HepG2 (cell line): ENCODE measurements around the gene SYNPO. TPM values are rescaled to one million over a fixed set of nuclear protein-coding genes. Genes with fewer than 3 reads are reported as not detected.

ENCODE experiments used
- ATAC-seq: fragments of 200-7000 bp; cut with Tn5 transposase; 3 replicates; pipeline ENCODE4 v1.9.1; 2020; ENCODE audit warnings: mild to moderate bottlenecking, moderate library complexity
- BruUV-seq: library from RNA; stranded (reverse); fragments of 400-500 nt; replicated peaks from 2 replicates; lab custom pipeline; 2021; lab: Mats Ljungman, UMichigan
- CTCF ChIA-PET: fragments of 300-600 bp; formaldehyde crosslinking; extraction: SDS; loops from one replicate; lab custom pipeline; 2021; ENCODE audit warnings: low total read pairs, inconsistent platforms, low intra/inter-chr PET ratio; lab: Yijun Ruan, JAX
- POLR2A ChIA-PET: fragments of 350-600 bp; sonication (Branson Sonifier 250); formaldehyde crosslinking; loops from one replicate; lab custom pipeline; 2020; ENCODE audit warnings: antibody characterized with exemption, inconsistent platforms; lab: Yijun Ruan, JAX
- DNase-seq: peaks from one replicate; pipeline ENCODE4 v3.0.0-alpha.2; 2015; ENCODE audit warnings: low spot score
- FAIRE-seq: peaks from 3 replicates; lab custom pipeline; 2011; peaks lifted over from hg19 to GRCh38; lab: Jason Lieb, UNC
- H2AFZ ChIP-seq: one replicate; pipeline ENCODE4 v1.6.1; 2011; ENCODE audit warnings: low read length, inconsistent platforms
- H3K27ac ChIP-seq: fragments of 300-600 bp; 3 replicates; pipeline ENCODE4 v1.8.0; 2011; ENCODE audit warnings: mixed run types, mild to moderate bottlenecking, mixed read lengths, low read length, inconsistent platforms; ENCODE audit not compliant: insufficient read depth; ENCODE audit errors: extremely low read length
- H3K27me3 ChIP-seq, 2 experiments: fragments of 200-600 bp in 1 of 2; 2 replicates in 1 of 2; 3 replicates in 1 of 2; pipeline versions ENCODE4 v1.6.0 to v1.8.0; 2011; ENCODE audit warnings: low read length in 2 of 2, mild to moderate bottlenecking in 2 of 2, moderate library complexity in 2 of 2, inconsistent platforms in 1 of 2; ENCODE audit not compliant: insufficient read depth in 2 of 2, control insufficient read depth in 1 of 2
- H3K36me3 ChIP-seq, 2 experiments: fragments of 200-600 bp in 1 of 2; replicated peaks in 1 of 2; 2 replicates in 1 of 2; 3 replicates in 1 of 2; pipeline versions ENCODE4 v1.5.1 to v1.8.0; 2011; ENCODE audit warnings: low read length in 2 of 2, inconsistent platforms in 1 of 2; ENCODE audit not compliant: insufficient read depth in 2 of 2, control insufficient read depth in 1 of 2
- H3K4me1 ChIP-seq: 2 replicates; pipeline ENCODE4 v1.5.1; 2012; ENCODE audit warnings: low read length, inconsistent platforms; ENCODE audit not compliant: insufficient read depth
- H3K4me2 ChIP-seq: 2 replicates; pipeline ENCODE4 v1.6.0; 2011; ENCODE audit warnings: low read depth, low read length, inconsistent platforms
- H3K4me3 ChIP-seq, 3 experiments: fragments of 200-600 bp in 1 of 3; sonication (generic), shearing (Covaris generic) in 1 of 3; replicated peaks in 1 of 3; 2 replicates each; pipeline ENCODE4 v1.5.1; 2011 to 2016; ENCODE audit warnings: low read length in 3 of 3, inconsistent platforms in 2 of 3, low read depth in 2 of 3, mild to moderate bottlenecking in 2 of 3, control low read depth in 1 of 3, mixed read lengths in 1 of 3; ENCODE audit not compliant: insufficient read depth in 1 of 3
- H3K79me2 ChIP-seq: one replicate; pipeline ENCODE4 v1.6.1; 2011; ENCODE audit warnings: low read length, inconsistent platforms; ENCODE audit not compliant: insufficient read depth
- H3K9ac ChIP-seq: 2 replicates; pipeline ENCODE4 v1.6.0; 2011; ENCODE audit warnings: mild to moderate bottlenecking, low read depth, low read length, inconsistent platforms; ENCODE audit not compliant: insufficient read depth
- H3K9me3 ChIP-seq: 2 replicates; pipeline ENCODE4 v1.5.1; 2012; ENCODE audit warnings: mild to moderate bottlenecking, low read length
- H4K20me1 ChIP-seq: 2 replicates; pipeline ENCODE4 v1.6.0; 2011; ENCODE audit warnings: inconsistent platforms, mild to moderate bottlenecking, low read length, moderate library complexity; ENCODE audit not compliant: insufficient read depth
- AKNA ChIP-seq: sonication (generic); formaldehyde crosslinking; IDR thresholded peaks from 2 replicates; pipeline ENCODE4 v1.4.0; 2020; ENCODE audit warnings: missing genetic modification reagents, borderline replicate concordance
- DR1 ChIP-seq: sonication (generic); formaldehyde crosslinking; IDR thresholded peaks from 2 replicates; pipeline ENCODE4 v1.8.0; 2021; ENCODE audit warnings: mild to moderate bottlenecking, missing genetic modification reagents, inconsistent platforms
- FOXK2 ChIP-seq: fragments of 450-650 bp; IDR thresholded peaks from 2 replicates; pipeline ENCODE4 v1.6.1; 2016
- JUND ChIP-seq: sonication (generic); formaldehyde crosslinking; IDR thresholded peaks from 2 replicates; pipeline ENCODE4 v1.8.0; 2022; ENCODE audit warnings: mild to moderate bottlenecking, missing genetic modification reagents
- KMT2B ChIP-seq: IDR thresholded peaks from 2 replicates; pipeline ENCODE4 v1.6.1; 2016; ENCODE audit warnings: missing genetic modification reagents, missing compliant biosample characterization
- PREB ChIP-seq: sonication (generic); formaldehyde crosslinking; IDR thresholded peaks from 2 replicates; pipeline ENCODE4 v1.4.0; 2020; ENCODE audit warnings: missing genetic modification reagents
- SP140L ChIP-seq: sonication (generic); formaldehyde crosslinking; IDR thresholded peaks from 2 replicates; pipeline ENCODE4 v1.4.0; 2020; ENCODE audit warnings: missing genetic modification reagents, borderline replicate concordance
- STAG1 ChIP-seq: sonication (generic); formaldehyde crosslinking; IDR thresholded peaks from 2 replicates; pipeline ENCODE4 v1.4.0; 2020; ENCODE audit warnings: missing genetic modification reagents
- TSC22D2 ChIP-seq: sonication (generic); formaldehyde crosslinking; IDR thresholded peaks from 2 replicates; pipeline ENCODE4 v1.5.1; 2020; ENCODE audit warnings: missing genetic modification reagents, mild to moderate bottlenecking, borderline replicate concordance
- ZBTB25 ChIP-seq: IDR thresholded peaks from 2 replicates; pipeline ENCODE4 v1.6.1; 2018; ENCODE audit warnings: missing genetic modification reagents
- ZNF33A ChIP-seq: sonication (generic); formaldehyde crosslinking; IDR thresholded peaks from 2 replicates; pipeline ENCODE4 v1.5.1; 2020; ENCODE audit warnings: missing genetic modification reagents, mild to moderate bottlenecking, moderate library complexity, borderline replicate concordance
- ZNF747 ChIP-seq: sonication (generic); formaldehyde crosslinking; IDR thresholded peaks from 2 replicates; pipeline ENCODE4 v1.8.1; 2023; ENCODE audit warnings: missing genetic modification reagents, mild to moderate bottlenecking, borderline replicate concordance
- WGBS: methylation state at CpG from one replicate; pipeline ENCODE4 v1.1.6; 2017; ENCODE audit warnings: low lambda C conversion rate; 5-methylcytosine and 5-hydroxymethylcytosine counted together
- in situ Hi-C: cut with HindIII; loops from 2 replicates; pipeline ENCODE4 v1.10.0; 2017; ENCODE audit warnings: low pct_unique_long_range_greater_than_20kb; ENCODE audit not compliant: extremely low pct_ligation_motif_present
- intact Hi-C: fragments of 100-400 bp; cut with micrococcal nuclease; formaldehyde crosslinking; loops from one replicate; pipeline ENCODE4 v1.10.0; 2022; ENCODE audit not compliant: unreplicated experiment
- polyA plus RNA-seq, 8 experiments: library from polyadenylated mRNA; depleted of rRNA in 3 of 8; stranded (reverse) in 7 of 8; unstranded in 1 of 8; fragments of >200 nt; fragmentation: Illumina TruSeq in 4 of 8; extraction: Trizol in 4 of 8; gene quantifications; 2 replicates each; pipeline versions ENCODE4 v1.2.1 to v1.2.3, GENCODE V29; 2011 to 2016; ENCODE audit warnings: low read depth in 4 of 8, missing spikeins in 1 of 8, mixed read lengths in 1 of 8; ENCODE audit not compliant: insufficient read depth in 1 of 8
- total RNA-seq, 5 experiments: library from RNA; depleted of rRNA; stranded (reverse); fragments of >200 nt; fragmentation: Illumina TruSeq; extraction: Trizol; gene quantifications; 2 replicates each; pipeline ENCODE4 v1.2.3, GENCODE V29; 2016; ENCODE audit warnings: low read depth in 1 of 5
- TF ChIP-seq, protein P1 (sequence below): sonication (generic); formaldehyde crosslinking; IDR thresholded peaks from 2 replicates; pipeline ENCODE4 v1.5.0; 2020; ENCODE audit warnings: missing genetic modification reagents
- TF ChIP-seq, protein P2 (sequence below): IDR thresholded peaks from 2 replicates; pipeline ENCODE4 v1.6.1; 2016

Gene SYNPO
- total and polyA plus RNA-seq, 2 of the 13 experiments (the other 11 are each of a cell fraction or from before 2014, with no cell fraction given), result 0.09 to 0.30 TPM

DNA sequence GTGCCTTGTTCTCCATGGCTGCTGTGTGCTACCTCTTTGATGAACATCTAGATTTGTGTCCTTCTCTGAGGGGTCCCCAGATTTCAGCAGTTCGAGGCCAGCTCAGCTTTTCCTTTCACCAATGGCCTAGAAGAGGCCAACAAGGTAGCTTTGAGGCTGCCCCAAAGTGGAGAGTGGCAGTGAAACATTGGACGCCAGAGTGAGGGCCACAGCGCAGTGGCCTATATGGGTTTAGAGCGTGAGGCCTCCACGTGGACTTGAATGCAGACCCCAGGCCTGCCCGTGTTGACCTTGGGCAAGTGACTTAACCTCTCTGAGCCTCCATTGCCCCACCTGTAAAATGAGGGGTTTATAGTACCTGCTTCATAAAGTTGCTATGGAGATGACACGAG, 32.4 kb downstream of the SYNPO start (continued):
- TF ChIP-seq ZBTB25 (no peak), DR1 (no peak), FOXK2 (no peak)

- Histone ChIP-seq H4K20me1 (no peaks in the 10 kb centered on the region), H3K9me3 (no peaks in the 10 kb centered on the region), H3K36me3 (no peaks in the 10 kb centered on the region), H3K4me2 (no peak overlapping the region), H3K9ac (no peak overlapping the region), H3K27ac (no peak overlapping the region), H3K4me1 (no peaks in the 10 kb centered on the region), H3K4me3 (no peak overlapping the region), H2AFZ (no peak overlapping the region), H3K27me3 (peaks cover 2 to 28% of the 10 kb centered on the region in 2 experiments; a peak in 2 of 5 replicates), H3K79me2 (no peaks in the 10 kb centered on the region)
- BruUV-seq, result no TSS peak
- FAIRE-seq (no peak), ATAC-seq (no peak), DNase-seq (no peak)
- in situ Hi-C loops (loop anchor here (25.0 kb wide), 1 partner anchor 212 kb away; no protein-coding TSS in a partner anchor), intact Hi-C loops (no loop called here)
- POLR2A ChIA-PET, result no interaction called here
- CTCF ChIA-PET, result no interaction called here
- 25% methylated on average over 4 of the region's 4 CpGs for WGBS
- TF ChIP-seq PREB (CRISPR knock-in tag), result no peak
- TF ChIP-seq ZNF747 (CRISPR knock-in tag), result no peak
- no peak for TF ChIP-seq TSC22D2 (CRISPR knock-in tag)
- TF ChIP-seq AKNA (CRISPR knock-in tag), result no peak
- no peak for TF ChIP-seq SP140L (CRISPR knock-in tag)
- no peak for TF ChIP-seq KMT2B (CRISPR knock-in tag)
- TF ChIP-seq STAG1 (CRISPR knock-in tag), result no peak
- no peak for TF ChIP-seq ZNF33A
- no peak for TF ChIP-seq JUND (CRISPR knock-in tag)
- TF ChIP-seq, protein P1, sequence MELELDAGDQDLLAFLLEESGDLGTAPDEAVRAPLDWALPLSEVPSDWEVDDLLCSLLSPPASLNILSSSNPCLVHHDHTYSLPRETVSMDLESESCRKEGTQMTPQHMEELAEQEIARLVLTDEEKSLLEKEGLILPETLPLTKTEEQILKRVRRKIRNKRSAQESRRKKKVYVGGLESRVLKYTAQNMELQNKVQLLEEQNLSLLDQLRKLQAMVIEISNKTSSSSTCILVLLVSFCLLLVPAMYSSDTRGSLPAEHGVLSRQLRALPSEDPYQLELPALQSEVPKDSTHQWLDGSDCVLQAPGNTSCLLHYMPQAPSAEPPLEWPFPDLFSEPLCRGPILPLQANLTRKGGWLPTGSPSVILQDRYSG, result no peak
- TF ChIP-seq, protein P2, sequence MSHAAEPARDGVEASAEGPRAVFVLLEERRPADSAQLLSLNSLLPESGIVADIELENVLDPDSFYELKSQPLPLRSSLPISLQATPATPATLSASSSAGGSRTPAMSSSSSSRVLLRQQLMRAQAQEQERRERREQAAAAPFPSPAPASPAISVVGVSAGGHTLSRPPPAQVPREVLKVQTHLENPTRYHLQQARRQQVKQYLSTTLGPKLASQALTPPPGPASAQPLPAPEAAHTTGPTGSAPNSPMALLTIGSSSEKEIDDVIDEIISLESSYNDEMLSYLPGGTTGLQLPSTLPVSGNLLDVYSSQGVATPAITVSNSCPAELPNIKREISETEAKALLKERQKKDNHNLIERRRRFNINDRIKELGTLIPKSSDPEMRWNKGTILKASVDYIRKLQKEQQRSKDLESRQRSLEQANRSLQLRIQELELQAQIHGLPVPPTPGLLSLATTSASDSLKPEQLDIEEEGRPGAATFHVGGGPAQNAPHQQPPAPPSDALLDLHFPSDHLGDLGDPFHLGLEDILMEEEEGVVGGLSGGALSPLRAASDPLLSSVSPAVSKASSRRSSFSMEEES (CRISPR knock-in tag), result no peak
These were observed 33.9 kb downstream of the SYNPO start for GRCh38 chr5:150674341-150674821.
